Liver (tissue), 9 donors: ENCODE results near the gene VAMP1. TPM values are rescaled to one million over a fixed set of nuclear protein-coding genes. Genes with fewer than 3 reads are reported as not detected.

Source experiments
- DNase-seq: peaks from one replicate; pipeline ENCODE4 v3.0.0-alpha.2; 2017; ENCODE audit warnings: low spot score
- H3K27ac ChIP-seq, 2 donors: one replicate each; pipeline ENCODE4 v1.7.0; 2013; ENCODE audit warnings: inconsistent platforms in 2 of 2, low read length in 2 of 2, control low read depth in 1 of 2, low read depth in 1 of 2, mild to moderate bottlenecking in 1 of 2
- H3K27me3 ChIP-seq, 4 donors: one replicate each; pipeline versions ENCODE4 v1.6.1 to v1.7.0; 2013; ENCODE audit warnings: low read length in 3 of 4, inconsistent platforms in 1 of 4, mild to moderate bottlenecking in 1 of 4, moderate library complexity in 1 of 4; ENCODE audit not compliant: control insufficient read depth in 4 of 4, insufficient read depth in 4 of 4
- H3K36me3 ChIP-seq, 4 donors: one replicate each; pipeline versions ENCODE4 v1.6.1 to v1.7.0; 2013; ENCODE audit warnings: low read length in 3 of 4, mild to moderate bottlenecking in 3 of 4, low read depth in 1 of 4, moderate library complexity in 1 of 4; ENCODE audit not compliant: control insufficient read depth in 4 of 4, insufficient read depth in 3 of 4
- H3K4me1 ChIP-seq, 4 donors: one replicate each; pipeline versions ENCODE4 v1.6.1 to v1.7.0; 2013; ENCODE audit warnings: low read length in 3 of 4, mild to moderate bottlenecking in 3 of 4, moderate library complexity in 1 of 4; ENCODE audit not compliant: control insufficient read depth in 4 of 4, insufficient read depth in 4 of 4
- H3K4me3 ChIP-seq, 3 donors: one replicate each; pipeline versions ENCODE4 v1.6.1 to v1.7.0; 2013; ENCODE audit warnings: low read length in 3 of 3, control low read depth in 1 of 3, low read depth in 1 of 3, mild to moderate bottlenecking in 1 of 3
- H3K9ac ChIP-seq, 2 donors: one replicate each; pipeline ENCODE4 v1.7.0; 2013; ENCODE audit warnings: low read length in 2 of 2, mild to moderate bottlenecking in 2 of 2, moderate library complexity in 2 of 2, control low read depth in 1 of 2, low read depth in 1 of 2
- H3K9me3 ChIP-seq, 4 donors: one replicate each; pipeline versions ENCODE4 v1.6.1 to v1.7.0; 2013; ENCODE audit warnings: low read length in 3 of 4; ENCODE audit not compliant: control insufficient read depth in 4 of 4
- ATF3 ChIP-seq: IDR thresholded peaks from 2 replicates; pipeline ENCODE4 v1.6.1; 2016; ENCODE audit warnings: antibody characterized with exemption
- CTCF ChIP-seq: fragments of 150-350 bp; IDR thresholded peaks from 2 replicates; pipeline ENCODE4 v1.5.1; 2017; ENCODE audit warnings: improper control_type of control experiment, low read depth, low read length; ENCODE audit not compliant: missing input control
- FOXA1 ChIP-seq: IDR thresholded peaks from 2 replicates; pipeline ENCODE4 v1.6.1; 2016; ENCODE audit warnings: antibody characterized with exemption
- HNF4G ChIP-seq: IDR thresholded peaks from 2 replicates; pipeline ENCODE4 v1.6.1; 2016; ENCODE audit warnings: antibody characterized with exemption
- JUND ChIP-seq, 2 donors: IDR thresholded peaks; 2 replicates each; pipeline ENCODE4 v1.6.1; 2016; ENCODE audit warnings: antibody characterized with exemption in 2 of 2
- NR2F2 ChIP-seq: IDR thresholded peaks from 2 replicates; pipeline ENCODE4 v1.6.1; 2016; ENCODE audit warnings: antibody characterized with exemption
- RAD21 ChIP-seq, 2 donors: IDR thresholded peaks; 2 replicates each; pipeline ENCODE4 v1.6.1; 2016; ENCODE audit warnings: antibody characterized with exemption in 2 of 2, mild to moderate bottlenecking in 2 of 2
- REST ChIP-seq: IDR thresholded peaks from 2 replicates; pipeline ENCODE4 v1.6.1; 2016; ENCODE audit warnings: antibody characterized with exemption, mild to moderate bottlenecking
- SP1 ChIP-seq: IDR thresholded peaks from 2 replicates; pipeline ENCODE4 v1.6.1; 2018; ENCODE audit warnings: antibody characterized with exemption, mild to moderate bottlenecking
- TAF1 ChIP-seq: conservative IDR thresholded peaks from 2 replicates; pipeline ENCODE4 v1.6.1; 2016; ENCODE audit warnings: antibody characterized with exemption, mild to moderate bottlenecking
- ZBTB33 ChIP-seq: IDR thresholded peaks from 2 replicates; pipeline ENCODE4 v1.6.1; 2016; ENCODE audit warnings: antibody characterized with exemption
- WGBS: extraction: QIAGEN DNeasy Blood & Tissue Kit; methylation state at CpG from one replicate; pipeline ENCODE4 v1.1.7; 2013; 5-methylcytosine and 5-hydroxymethylcytosine counted together
- polyA plus RNA-seq, 2 donors: library from polyadenylated mRNA; stranded (reverse) in 1 of 2; unstranded in 1 of 2; fragments of 200-250 nt in 1 of 2; fragments of >200 nt in 1 of 2; fragmentation: Nextera tagmentation in 1 of 2; extraction: Ambion mirVana in 1 of 2; gene quantifications; one replicate each; pipeline versions ENCODE4 v1.2.1 to v1.2.3, GENCODE V29; 2013 to 2015
- total RNA-seq, 2 donors: library from RNA; depleted of rRNA; stranded (reverse); fragments of >200 nt; gene quantifications; one replicate each; pipeline ENCODE4 v1.2.3, GENCODE V29; 2014
- donor health status: healthy.
- donor health status: healthy.
- donor health status: healthy.
- donor health status: healthy.
- donor health status: healthy.

The VAMP1 gene
- total and polyA plus RNA-seq, 4 donors: 2.4 to 6.4 (median 5.0) TPM

GRCh38 chr12:6466184-6466573 lies 4.3 kb downstream of the VAMP1 start:
- TF ChIP-seq HNF4G: no peak
- TF ChIP-seq TAF1: no peak
- TF ChIP-seq SP1: no peak
- TF ChIP-seq JUND (IDR thresholded peaks at IDR 0.05): no peak
- TF ChIP-seq REST: no peak
- peaks cover 4 to 39% (median 32%) of the 10 kb centered on the region in 4 donors for H3K36me3 ChIP-seq
- no peak overlapping the region for H3K9ac ChIP-seq
- 93% methylated on average over 5 of the region's 5 CpGs for WGBS
- no peak overlapping the region for H3K4me3 ChIP-seq
- no peaks in the 10 kb centered on the region for H3K9me3 ChIP-seq
- H3K27me3 ChIP-seq: no peaks in the 10 kb centered on the region
- H3K27ac ChIP-seq: no peak overlapping the region
- peaks cover 10 to 28% (median 19%) of the 10 kb centered on the region in 4 donors for H3K4me1 ChIP-seq
- no peak for DNase-seq

- Histone ChIP-seq H3K4me3 (no peak overlapping the region), H3K27me3 (no peaks in the 10 kb centered on the region), H3K9me3 (no peaks in the 10 kb centered on the region), H3K36me3 (peaks cover 4 to 44% (median 37%) of the 10 kb centered on the region in 4 donors), H3K9ac (no peak overlapping the region), H3K27ac (no peak overlapping the region), H3K4me1 (peaks cover 10 to 25% (median 18%) of the 10 kb centered on the region in 4 donors)
- peak; percentile 60 for DNase-seq
- WGBS: 47% methylated on average over 6 of the region's 6 CpGs
- TF ChIP-seq JUND (IDR thresholded peaks at IDR 0.05) (no peak), RAD21 (IDR thresholded peaks at IDR 0.05) (peak; percentile 86 to 87), NR2F2 (no peak), ATF3 (no peak), ZBTB33 (no peak), TAF1 (no peak), CTCF (peak; percentile 82), FOXA1 (no peak)
These were observed 4.9 kb downstream of the VAMP1 start for GRCh38 chr12:6465467-6466183.
